Uterus (tissue), 4 donors: ENCODE data around the gene MSN. TPM values are rescaled to one million over a fixed set of nuclear protein-coding genes. Genes with fewer than 3 reads are reported as not detected.

ENCODE experiments used
- DNase-seq, 2 donors: peaks; one replicate each; pipeline ENCODE4 v3.0.0-alpha.2; 2019 to 2020
- H3K27ac ChIP-seq, 2 donors: fragments of 200-600 bp; sonication (generic); 1 replicate in 1 of 2; 2 replicates in 1 of 2; pipeline ENCODE4 v1.5.1; 2016 to 2018
- H3K27me3 ChIP-seq, 2 donors: fragments of 200-600 bp; sonication (generic); one replicate each; pipeline ENCODE4 v1.5.1; 2018 to 2019; ENCODE audit warnings: control low read depth in 1 of 2
- H3K36me3 ChIP-seq, 2 donors: fragments of 200-600 bp; sonication (generic); one replicate each; pipeline ENCODE4 v1.5.1; 2019; ENCODE audit warnings: control low read depth in 1 of 2
- H3K4me1 ChIP-seq, 2 donors: fragments of 200-600 bp; sonication (generic); one replicate each; pipeline ENCODE4 v1.5.1; 2018 to 2019; ENCODE audit warnings: control low read depth in 1 of 2
- H3K4me3 ChIP-seq, 2 donors: fragments of 200-600 bp; sonication (generic); 1 replicate in 1 of 2; 2 replicates in 1 of 2; pipeline ENCODE4 v1.5.1; 2018 to 2019; ENCODE audit warnings: mild to moderate bottlenecking in 1 of 2
- H3K9me3 ChIP-seq, 2 donors: fragments of 200-600 bp; sonication (generic); one replicate each; pipeline ENCODE4 v1.5.1; 2019; ENCODE audit warnings: control low read depth in 1 of 2
- CTCF ChIP-seq, 4 experiments: fragments of 200-600 bp in 2 of 4; fragments of 450-650 bp in 2 of 4; sonication (generic) in 2 of 4; IDR thresholded peaks; one replicate each; pipeline ENCODE4 v1.5.1; 2016 to 2019; ENCODE audit warnings: antibody characterized with exemption in 4 of 4, mild to moderate bottlenecking in 2 of 4, moderate library complexity in 1 of 4
- POLR2A ChIP-seq, 2 donors: fragments of 450-650 bp; IDR thresholded peaks; one replicate each; pipeline ENCODE4 v1.6.1; 2016; ENCODE audit warnings: antibody characterized with exemption in 2 of 2, mild to moderate bottlenecking in 1 of 2, moderate library complexity in 1 of 2
- intact Hi-C: fragments of 100-400 bp; cut with DNase I; formaldehyde crosslinking; loops from one replicate; pipeline ENCODE4 v1.15.1; 2023; ENCODE audit warnings: low total_unique reads
- total RNA-seq, 4 donors: library from RNA; depleted of rRNA in 3 of 4; stranded (reverse); fragments of >200 nt in 3 of 4; gene quantifications; one replicate each; pipeline versions ENCODE4 v1.1.0 to v1.2.4, GENCODE V29; 2014 to 2023
- donor health status: DM: yes; HTN: yes; CAD: no.

MSN gene
- total RNA-seq, 4 donors from 2014 or later: 106 to 285 (median 137) TPM

- no peak for DNase-seq
- no peak for TF ChIP-seq POLR2A (IDR thresholded peaks at IDR 0.05)
- no peak for TF ChIP-seq CTCF (IDR thresholded peaks at IDR 0.05)
- no peaks in the 10 kb centered on the region for H3K36me3 ChIP-seq
- peak overlapping the region; percentile 67 to 98 for H3K27ac ChIP-seq
- no peaks in the 10 kb centered on the region for H3K9me3 ChIP-seq
- intact Hi-C loops: no loop called here
- no peaks in the 10 kb centered on the region for H3K27me3 ChIP-seq
- no peaks in the 10 kb centered on the region for H3K4me1 ChIP-seq
- H3K4me3 ChIP-seq: no peak overlapping the region
Observed at GRCh38 chrX:65673857-65674203, 6.4 kb downstream of the MSN start.

GRCh38 chrX:65674204-65674893, 6.9 kb downstream of the MSN start:
- no peak for TF ChIP-seq POLR2A (IDR thresholded peaks at IDR 0.05)
- TF ChIP-seq CTCF (IDR thresholded peaks at IDR 0.05): no peak
- DNase-seq: no peak
- Histone ChIP-seq H3K27ac (peak overlapping the region; percentile 67 to 98), H3K36me3 (no peaks in the 10 kb centered on the region), H3K4me3 (no peak overlapping the region), H3K4me1 (no peaks in the 10 kb centered on the region), H3K27me3 (no peaks in the 10 kb centered on the region), H3K9me3 (no peaks in the 10 kb centered on the region)
- intact Hi-C loops: no loop called here

GRCh38 chrX:65677954-65678469, 10.6 kb downstream of the MSN start:
- DNase-seq: peak; percentile 60 to 83
- no peak overlapping the region for H3K4me3 ChIP-seq
- H3K27me3 ChIP-seq: no peaks in the 10 kb centered on the region
- TF ChIP-seq CTCF (IDR thresholded peaks at IDR 0.05) (no peak), POLR2A (IDR thresholded peaks at IDR 0.05) (peak in 1 of 2 donors; percentile 18)
- H3K27ac ChIP-seq: peak overlapping the region; percentile 89 to 98
- H3K36me3 ChIP-seq: no peaks in the 10 kb centered on the region
- intact Hi-C loops: no loop called here
- no peaks in the 10 kb centered on the region for H3K4me1 ChIP-seq
- no peaks in the 10 kb centered on the region for H3K9me3 ChIP-seq

GRCh38 chrX:65679071-65679540, 11.7 kb downstream of the MSN start:
- Histone ChIP-seq H3K27me3 (no peaks in the 10 kb centered on the region), H3K4me3 (no peak overlapping the region), H3K9me3 (no peaks in the 10 kb centered on the region), H3K27ac (peak overlapping the region; percentile 89 to 98), H3K4me1 (no peaks in the 10 kb centered on the region), H3K36me3 (no peaks in the 10 kb centered on the region)
- TF ChIP-seq POLR2A (IDR thresholded peaks at IDR 0.05) (no peak), CTCF (IDR thresholded peaks at IDR 0.05) (no peak)
- DNase-seq: no peak
- intact Hi-C loops: no loop called here

- Histone ChIP-seq H3K9me3 (no peaks in the 10 kb centered on the region), H3K4me3 (no peak overlapping the region), H3K27me3 (no peaks in the 10 kb centered on the region), H3K27ac (peak overlapping the region in 1 of 2 donors; percentile 34), H3K36me3 (no peaks in the 10 kb centered on the region), H3K4me1 (peaks cover 0 to 3% of the 10 kb centered on the region in 2 donors)
- TF ChIP-seq POLR2A (IDR thresholded peaks at IDR 0.05) (no peak), CTCF (IDR thresholded peaks at IDR 0.05) (no peak)
- intact Hi-C loops: no loop called here
- no peak for DNase-seq
Observed at GRCh38 chrX:65681810-65682209, 14.4 kb downstream of the MSN start.
